Liver (tissue), 9 donors: Measurements from ENCODE around the gene SLC25A28. TPM values are rescaled to one million over a fixed set of nuclear protein-coding genes. Genes with fewer than 3 reads are reported as not detected.
A peak's percentile ranks its signal among the peaks of the same experiment; 100 is the strongest.

ENCODE experiments used
- DNase-seq: peaks from one replicate; pipeline ENCODE4 v3.0.0-alpha.2; 2017; ENCODE audit warnings: low spot score
- H3K27ac ChIP-seq, 2 donors: one replicate each; pipeline ENCODE4 v1.7.0; 2013; ENCODE audit warnings: inconsistent platforms in 2 of 2, low read length in 2 of 2, control low read depth in 1 of 2, low read depth in 1 of 2, mild to moderate bottlenecking in 1 of 2
- H3K27me3 ChIP-seq, 4 donors: one replicate each; pipeline versions ENCODE4 v1.6.1 to v1.7.0; 2013; ENCODE audit warnings: low read length in 3 of 4, inconsistent platforms in 1 of 4, mild to moderate bottlenecking in 1 of 4, moderate library complexity in 1 of 4; ENCODE audit not compliant: control insufficient read depth in 4 of 4, insufficient read depth in 4 of 4
- H3K36me3 ChIP-seq, 4 donors: one replicate each; pipeline versions ENCODE4 v1.6.1 to v1.7.0; 2013; ENCODE audit warnings: low read length in 3 of 4, mild to moderate bottlenecking in 3 of 4, low read depth in 1 of 4, moderate library complexity in 1 of 4; ENCODE audit not compliant: control insufficient read depth in 4 of 4, insufficient read depth in 3 of 4
- H3K4me1 ChIP-seq, 4 donors: one replicate each; pipeline versions ENCODE4 v1.6.1 to v1.7.0; 2013; ENCODE audit warnings: low read length in 3 of 4, mild to moderate bottlenecking in 3 of 4, moderate library complexity in 1 of 4; ENCODE audit not compliant: control insufficient read depth in 4 of 4, insufficient read depth in 4 of 4
- H3K4me3 ChIP-seq, 3 donors: one replicate each; pipeline versions ENCODE4 v1.6.1 to v1.7.0; 2013; ENCODE audit warnings: low read length in 3 of 3, control low read depth in 1 of 3, low read depth in 1 of 3, mild to moderate bottlenecking in 1 of 3
- H3K9ac ChIP-seq, 2 donors: one replicate each; pipeline ENCODE4 v1.7.0; 2013; ENCODE audit warnings: low read length in 2 of 2, mild to moderate bottlenecking in 2 of 2, moderate library complexity in 2 of 2, control low read depth in 1 of 2, low read depth in 1 of 2
- H3K9me3 ChIP-seq, 4 donors: one replicate each; pipeline versions ENCODE4 v1.6.1 to v1.7.0; 2013; ENCODE audit warnings: low read length in 3 of 4; ENCODE audit not compliant: control insufficient read depth in 4 of 4
- EGR1 ChIP-seq, 2 donors: IDR thresholded peaks; 2 replicates each; pipeline ENCODE4 v1.6.1; 2016 to 2018; ENCODE audit warnings: antibody characterized with exemption in 2 of 2, low read depth in 2 of 2
- FOXA1 ChIP-seq: IDR thresholded peaks from 2 replicates; pipeline ENCODE4 v1.6.1; 2016; ENCODE audit warnings: antibody characterized with exemption
- FOXA2 ChIP-seq: IDR thresholded peaks from 2 replicates; pipeline ENCODE4 v1.6.1; 2016; ENCODE audit warnings: antibody characterized with exemption
- GABPA ChIP-seq, 2 donors: IDR thresholded peaks in 1 of 2; conservative IDR thresholded peaks in 1 of 2; 2 replicates each; pipeline ENCODE4 v1.6.1; 2016; ENCODE audit warnings: antibody characterized with exemption in 2 of 2, mild to moderate bottlenecking in 1 of 2, moderate library complexity in 1 of 2
- HNF4A ChIP-seq, 2 donors: conservative IDR thresholded peaks; 2 replicates each; pipeline ENCODE4 v1.6.1; 2016; ENCODE audit warnings: antibody characterized with exemption in 2 of 2, mild to moderate bottlenecking in 2 of 2
- HNF4G ChIP-seq: IDR thresholded peaks from 2 replicates; pipeline ENCODE4 v1.6.1; 2016; ENCODE audit warnings: antibody characterized with exemption
- JUND ChIP-seq, 2 donors: IDR thresholded peaks; 2 replicates each; pipeline ENCODE4 v1.6.1; 2016; ENCODE audit warnings: antibody characterized with exemption in 2 of 2
- NR2F2 ChIP-seq: IDR thresholded peaks from 2 replicates; pipeline ENCODE4 v1.6.1; 2016; ENCODE audit warnings: antibody characterized with exemption
- RAD21 ChIP-seq, 2 donors: IDR thresholded peaks; 2 replicates each; pipeline ENCODE4 v1.6.1; 2016; ENCODE audit warnings: antibody characterized with exemption in 2 of 2, mild to moderate bottlenecking in 2 of 2
- REST ChIP-seq: IDR thresholded peaks from 2 replicates; pipeline ENCODE4 v1.6.1; 2016; ENCODE audit warnings: antibody characterized with exemption, mild to moderate bottlenecking
- RXRA ChIP-seq, 2 donors: IDR thresholded peaks; 2 replicates each; pipeline ENCODE4 v1.6.1; 2017 to 2018; ENCODE audit warnings: antibody characterized with exemption in 2 of 2, mild to moderate bottlenecking in 1 of 2
- SP1 ChIP-seq: IDR thresholded peaks from 2 replicates; pipeline ENCODE4 v1.6.1; 2018; ENCODE audit warnings: antibody characterized with exemption, mild to moderate bottlenecking
- TAF1 ChIP-seq: conservative IDR thresholded peaks from 2 replicates; pipeline ENCODE4 v1.6.1; 2016; ENCODE audit warnings: antibody characterized with exemption, mild to moderate bottlenecking
- YY1 ChIP-seq: IDR thresholded peaks from 2 replicates; pipeline ENCODE4 v1.6.1; 2016; ENCODE audit warnings: antibody characterized with exemption, mild to moderate bottlenecking
- ZBTB33 ChIP-seq: IDR thresholded peaks from 2 replicates; pipeline ENCODE4 v1.6.1; 2016; ENCODE audit warnings: antibody characterized with exemption
- WGBS: extraction: QIAGEN DNeasy Blood & Tissue Kit; methylation state at CpG from one replicate; pipeline ENCODE4 v1.1.7; 2013; 5-methylcytosine and 5-hydroxymethylcytosine counted together
- polyA plus RNA-seq, 2 donors: library from polyadenylated mRNA; stranded (reverse) in 1 of 2; unstranded in 1 of 2; fragments of 200-250 nt in 1 of 2; fragments of >200 nt in 1 of 2; fragmentation: Nextera tagmentation in 1 of 2; extraction: Ambion mirVana in 1 of 2; gene quantifications; one replicate each; pipeline versions ENCODE4 v1.2.1 to v1.2.3, GENCODE V29; 2013 to 2015
- total RNA-seq, 2 donors: library from RNA; depleted of rRNA; stranded (reverse); fragments of >200 nt; gene quantifications; one replicate each; pipeline ENCODE4 v1.2.3, GENCODE V29; 2014
- TF ChIP-seq, protein P1 (sequence below): IDR thresholded peaks from 2 replicates; pipeline ENCODE4 v1.6.1; 2016; ENCODE audit warnings: antibody characterized with exemption
- TF ChIP-seq, protein P2 (sequence below): IDR thresholded peaks from 2 replicates; pipeline ENCODE4 v1.6.1; 2016; ENCODE audit warnings: antibody characterized with exemption
- TF ChIP-seq, protein P3 (sequence below): fragments of 150-350 bp; IDR thresholded peaks from 2 replicates; pipeline ENCODE4 v1.5.1; 2017; ENCODE audit warnings: improper control_type of control experiment, low read depth, low read length; ENCODE audit not compliant: missing input control
- donor health status: healthy.
- donor health status: healthy.
- donor health status: healthy.
- donor health status: healthy.
- donor health status: healthy.

SLC25A28 gene
- total and polyA plus RNA-seq, 4 donors = 11.8 to 28.6 (median 16.8) TPM

GRCh38 chr10:99621454-99622251, 1.4 kb upstream of the SLC25A28 start:
- DNase-seq = no peak
- TF ChIP-seq, protein P1, sequence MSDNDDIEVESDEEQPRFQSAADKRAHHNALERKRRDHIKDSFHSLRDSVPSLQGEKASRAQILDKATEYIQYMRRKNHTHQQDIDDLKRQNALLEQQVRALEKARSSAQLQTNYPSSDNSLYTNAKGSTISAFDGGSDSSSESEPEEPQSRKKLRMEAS = no peak
- TF ChIP-seq, protein P2, sequence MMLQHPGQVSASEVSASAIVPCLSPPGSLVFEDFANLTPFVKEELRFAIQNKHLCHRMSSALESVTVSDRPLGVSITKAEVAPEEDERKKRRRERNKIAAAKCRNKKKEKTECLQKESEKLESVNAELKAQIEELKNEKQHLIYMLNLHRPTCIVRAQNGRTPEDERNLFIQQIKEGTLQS = peak; percentile 73
- no peak for TF ChIP-seq ZBTB33
- no peak for TF ChIP-seq YY1
- TF ChIP-seq JUND (IDR thresholded peaks at IDR 0.05) = peak in 1 of 2 donors; percentile 3
- peak overlapping the region; percentile 5 to 70 for H3K9ac ChIP-seq

DNA sequence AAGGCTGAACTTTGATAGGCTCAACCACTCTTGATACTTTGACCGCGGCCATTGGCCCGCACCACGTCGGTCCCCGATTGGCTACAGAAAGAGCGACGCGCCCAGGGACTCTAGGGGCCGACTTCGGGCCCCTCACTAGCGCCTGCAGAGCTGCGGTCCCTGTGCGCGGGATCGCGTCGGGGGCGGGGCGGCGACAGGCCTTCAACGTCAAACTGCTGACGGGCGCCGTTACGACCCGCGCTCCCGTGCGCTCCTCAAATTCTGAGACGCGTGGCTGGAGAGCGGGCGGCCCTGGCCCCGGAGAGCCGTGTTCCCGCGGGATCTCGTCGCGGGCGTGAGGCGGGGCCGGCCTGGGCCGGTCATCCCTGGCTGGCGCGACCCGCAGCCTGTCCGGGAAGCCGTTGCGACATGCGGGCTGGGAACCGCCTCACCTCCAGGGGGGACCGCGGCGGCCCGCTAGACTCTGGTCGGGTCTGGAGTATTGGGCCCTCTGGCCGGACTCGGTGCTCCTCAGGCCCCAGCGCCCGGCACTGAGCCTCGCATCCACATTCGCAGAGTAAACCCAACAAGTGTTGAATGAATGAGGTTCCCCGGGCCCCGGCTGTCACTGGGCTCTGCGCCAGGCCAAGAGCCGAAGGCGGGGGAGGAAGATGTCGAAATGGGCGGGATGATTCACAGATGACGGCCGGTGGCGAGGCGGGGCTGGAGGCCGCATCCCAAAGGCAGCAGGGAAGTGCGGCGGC, 643 bp upstream of the SLC25A28 start:
- DNase-seq = peak; percentile 91
- H3K4me1 ChIP-seq = peaks cover 4 to 31% (median 16%) of the 10 kb centered on the region in 4 donors
- no peaks in the 10 kb centered on the region for H3K27me3 ChIP-seq
- H3K9ac ChIP-seq = peak overlapping the region; percentile 5 to 70
- H3K4me3 ChIP-seq = peak overlapping the region; percentile 24 to 60 (median 33)
- under 1% methylated on average over 78 of the region's 78 CpGs for WGBS
- H3K9me3 ChIP-seq = no peaks in the 10 kb centered on the region
- no peaks in the 10 kb centered on the region for H3K36me3 ChIP-seq
- H3K27ac ChIP-seq = peak overlapping the region; percentile 95 to 99
- TF ChIP-seq, protein P1 = peak; percentile 24
- TF ChIP-seq ZBTB33 (peak; percentile 97), EGR1 (IDR thresholded peaks at IDR 0.05; ENCODE audit: low read depth in 2 of 2) (peak; percentile 95 to 97), TAF1 (peak; percentile 64), JUND (IDR thresholded peaks at IDR 0.05) (peak; percentile 84 to 93), FOXA2 (no peak), GABPA (IDR thresholded peaks at IDR 0.05 in 1 of 2, conservative IDR thresholded peaks at IDR 0.05 in 1 of 2) (peak in 1 of 2 donors; percentile 34), RAD21 (IDR thresholded peaks at IDR 0.05) (no peak), NR2F2 (no peak), RXRA (IDR thresholded peaks at IDR 0.05) (no peak), SP1 (peak; percentile 51), YY1 (peak; percentile 91), HNF4A (conservative IDR thresholded peaks at IDR 0.05) (peak in 1 of 2 donors; percentile 60), REST (peak; percentile 73), FOXA1 (no peak), HNF4G (peak; percentile 22)
- TF ChIP-seq, protein P2 = no peak
- TF ChIP-seq, protein P3, sequence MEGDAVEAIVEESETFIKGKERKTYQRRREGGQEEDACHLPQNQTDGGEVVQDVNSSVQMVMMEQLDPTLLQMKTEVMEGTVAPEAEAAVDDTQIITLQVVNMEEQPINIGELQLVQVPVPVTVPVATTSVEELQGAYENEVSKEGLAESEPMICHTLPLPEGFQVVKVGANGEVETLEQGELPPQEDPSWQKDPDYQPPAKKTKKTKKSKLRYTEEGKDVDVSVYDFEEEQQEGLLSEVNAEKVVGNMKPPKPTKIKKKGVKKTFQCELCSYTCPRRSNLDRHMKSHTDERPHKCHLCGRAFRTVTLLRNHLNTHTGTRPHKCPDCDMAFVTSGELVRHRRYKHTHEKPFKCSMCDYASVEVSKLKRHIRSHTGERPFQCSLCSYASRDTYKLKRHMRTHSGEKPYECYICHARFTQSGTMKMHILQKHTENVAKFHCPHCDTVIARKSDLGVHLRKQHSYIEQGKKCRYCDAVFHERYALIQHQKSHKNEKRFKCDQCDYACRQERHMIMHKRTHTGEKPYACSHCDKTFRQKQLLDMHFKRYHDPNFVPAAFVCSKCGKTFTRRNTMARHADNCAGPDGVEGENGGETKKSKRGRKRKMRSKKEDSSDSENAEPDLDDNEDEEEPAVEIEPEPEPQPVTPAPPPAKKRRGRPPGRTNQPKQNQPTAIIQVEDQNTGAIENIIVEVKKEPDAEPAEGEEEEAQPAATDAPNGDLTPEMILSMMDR = peak; percentile 16

More at GRCh38 chr10:99621454-99622251, 1.4 kb upstream of the SLC25A28 start:
- Histone ChIP-seq H3K27me3 (no peaks in the 10 kb centered on the region), H3K9me3 (no peaks in the 10 kb centered on the region), H3K4me3 (peak overlapping the region; percentile 24 to 60 (median 33)), H3K27ac (peak overlapping the region; percentile 95 to 99), H3K36me3 (no peaks in the 10 kb centered on the region), H3K4me1 (peaks cover 4 to 29% (median 16%) of the 10 kb centered on the region in 4 donors)
- 15% methylated on average over 31 of the region's 31 CpGs for WGBS
